H1 (cell line): ENCODE measurements around the gene FHDC1. TPM values are rescaled to one million over a fixed set of nuclear protein-coding genes. Genes with fewer than 3 reads are reported as not detected.

Experiments
- CTCF ChIA-PET: fragments of 300-600 bp; sonication (Branson Sonifier 250); formaldehyde crosslinking; loops from one replicate; lab custom pipeline; 2021; ENCODE audit not compliant: partially characterized antibody; lab: Charles Lee
- POLR2A ChIA-PET: fragments of 300-600 bp; sonication (Branson Sonifier 250); formaldehyde crosslinking; loops from one replicate; lab custom pipeline; 2021; ENCODE audit warnings: inconsistent platforms; ENCODE audit not compliant: partially characterized antibody; lab: Charles Lee
- DNase-seq, 2 experiments: peaks; one replicate each; pipeline versions ENCODE4 v3.0.0 to v3.0.0-alpha.2; 2010 to 2022; ENCODE audit warnings: low spot score in 2 of 2, low read depth in 1 of 2, mixed read lengths in 1 of 2
- FAIRE-seq: peaks from 2 replicates; lab custom pipeline; 2011; peaks lifted over from hg19 to GRCh38; lab: Jason Lieb, UNC
- H2AFZ ChIP-seq: 2 replicates; pipeline ENCODE4 v1.8.1; 2012; ENCODE audit warnings: low read length, inconsistent platforms
- H2AK5ac ChIP-seq: 2 replicates; pipeline ENCODE4 v1.6.1; 2013; ENCODE audit warnings: low read depth, low read length
- H2BK120ac ChIP-seq: replicated peaks from 2 replicates; pipeline ENCODE3; 2013; ENCODE audit warnings: low read depth, low read length, inconsistent platforms
- H2BK12ac ChIP-seq: 2 replicates; pipeline ENCODE4 v1.6.1; 2013; ENCODE audit warnings: low read depth, low read length
- H2BK15ac ChIP-seq: 2 replicates; pipeline ENCODE4 v1.6.1; 2013; ENCODE audit warnings: low read length
- H2BK20ac ChIP-seq: 2 replicates; pipeline ENCODE4 v1.6.1; 2013; ENCODE audit warnings: low read length
- H2BK5ac ChIP-seq: 2 replicates; pipeline ENCODE4 v1.6.1; 2013; ENCODE audit warnings: low read depth, low read length
- H3K14ac ChIP-seq: 2 replicates; pipeline ENCODE4 v1.6.1; 2013; ENCODE audit warnings: inconsistent platforms; ENCODE audit not compliant: insufficient read length
- H3K18ac ChIP-seq: 2 replicates; pipeline ENCODE4 v1.6.1; 2013; ENCODE audit warnings: low read length; ENCODE audit errors: extremely low read depth
- H3K23ac ChIP-seq: 2 replicates; pipeline ENCODE4 v1.6.1; 2013; ENCODE audit warnings: inconsistent platforms; ENCODE audit not compliant: insufficient read length
- H3K23me2 ChIP-seq: 2 replicates; pipeline ENCODE4 v1.6.1; 2013; ENCODE audit warnings: low read depth, low read length
- H3K27ac ChIP-seq: 2 replicates; pipeline ENCODE4 v1.6.1; 2011; ENCODE audit warnings: low read depth, low read length, inconsistent platforms
- H3K27me3 ChIP-seq, 4 experiments: replicated peaks in 1 of 4; 1 replicate in 1 of 4; 2 replicates in 3 of 4; pipeline versions ENCODE4 v1.6.1 to v1.8.1; 2011 to 2013; ENCODE audit warnings: low read length in 3 of 4, mild to moderate bottlenecking in 3 of 4, inconsistent platforms in 2 of 4, mixed read lengths in 2 of 4, moderate library complexity in 1 of 4; ENCODE audit not compliant: control insufficient read depth in 3 of 4, insufficient read depth in 3 of 4; ENCODE audit errors: extremely low read depth in 1 of 4
- H3K36me3 ChIP-seq, 4 experiments: 2 replicates each; pipeline versions ENCODE4 v1.6.1 to v1.8.1; 2011 to 2013; ENCODE audit warnings: mild to moderate bottlenecking in 4 of 4, low read length in 3 of 4, moderate library complexity in 2 of 4, control low read depth in 1 of 4, inconsistent platforms in 1 of 4; ENCODE audit not compliant: insufficient read depth in 4 of 4, control insufficient read depth in 2 of 4
- H3K4ac ChIP-seq: replicated peaks from 2 replicates; pipeline ENCODE3; 2013; ENCODE audit warnings: low read length, low read depth, mixed read lengths, inconsistent platforms; ENCODE audit not compliant: insufficient read length
- H3K4me1 ChIP-seq, 4 experiments: replicated peaks in 1 of 4; 1 replicate in 1 of 4; 2 replicates in 3 of 4; pipeline versions ENCODE4 v1.6.1 to v1.8.1; 2011 to 2013; ENCODE audit warnings: low read length in 3 of 4, inconsistent platforms in 2 of 4, mixed read lengths in 1 of 4; ENCODE audit not compliant: insufficient read depth in 4 of 4, control insufficient read depth in 3 of 4
- H3K4me2 ChIP-seq, 2 experiments: 2 replicates each; pipeline versions ENCODE4 v1.6.1 to v1.8.1; 2011 to 2013; ENCODE audit warnings: low read depth in 2 of 2, low read length in 2 of 2, control low read depth in 1 of 2, inconsistent platforms in 1 of 2, mild to moderate bottlenecking in 1 of 2; ENCODE audit not compliant: insufficient read depth in 1 of 2
- H3K4me3 ChIP-seq, 4 experiments: fragments of 200-600, 300-600 bp in 1 of 4; sonication (generic), shearing (Covaris generic), sonication (Bioruptor Twin) in 1 of 4; 2 replicates each; pipeline versions ENCODE4 v1.5.1 to v1.8.1; 2011 to 2016; ENCODE audit warnings: low read length in 4 of 4, low read depth in 3 of 4, control low read depth in 2 of 4, inconsistent platforms in 2 of 4, mild to moderate bottlenecking in 2 of 4, mixed read lengths in 1 of 4, moderate library complexity in 1 of 4; ENCODE audit not compliant: insufficient read depth in 2 of 4; ENCODE audit errors: extremely low read depth in 1 of 4
- H3K56ac ChIP-seq: replicated peaks from 2 replicates; pipeline ENCODE3; 2013; ENCODE audit warnings: low read depth, mild to moderate bottlenecking, mixed read lengths, low read length, inconsistent platforms; ENCODE audit not compliant: insufficient read length
- H3K79me1 ChIP-seq: 2 replicates; pipeline ENCODE4 v1.6.1; 2013; ENCODE audit warnings: low read depth, low read length, control low read depth
- H3K79me2 ChIP-seq, 2 experiments: 2 replicates each; pipeline versions ENCODE4 v1.6.1 to v1.8.1; 2012 to 2013; ENCODE audit warnings: low read length in 2 of 2, mild to moderate bottlenecking in 2 of 2, inconsistent platforms in 1 of 2; ENCODE audit not compliant: insufficient read depth in 2 of 2, control insufficient read depth in 1 of 2
- H3K9ac ChIP-seq, 4 experiments: replicated peaks in 1 of 4; 1 replicate in 1 of 4; 2 replicates in 3 of 4; pipeline versions ENCODE4 v1.6.1 to v1.8.1; 2011 to 2013; ENCODE audit warnings: low read depth in 3 of 4, low read length in 3 of 4, control low read depth in 2 of 4, mild to moderate bottlenecking in 2 of 4, moderate library complexity in 2 of 4, inconsistent platforms in 1 of 4; ENCODE audit errors: extremely low read depth in 1 of 4
- H3K9me3 ChIP-seq, 2 experiments: 2 replicates each; pipeline versions ENCODE4 v1.6.1 to v1.8.1; 2012 to 2013; ENCODE audit warnings: mild to moderate bottlenecking in 2 of 2, moderate library complexity in 2 of 2, control low read depth in 1 of 2, inconsistent platforms in 1 of 2, low read depth in 1 of 2, low read length in 1 of 2, mixed read lengths in 1 of 2; ENCODE audit not compliant: insufficient read depth in 2 of 2
- H4K20me1 ChIP-seq, 2 experiments: replicated peaks in 1 of 2; 2 replicates each; pipeline versions ENCODE3 to v1.8.1; 2011 to 2013; ENCODE audit warnings: inconsistent platforms in 2 of 2, low read length in 2 of 2, mild to moderate bottlenecking in 1 of 2; ENCODE audit not compliant: insufficient read depth in 2 of 2, control insufficient read depth in 1 of 2
- H4K5ac ChIP-seq: 2 replicates; pipeline ENCODE4 v1.6.1; 2013; ENCODE audit warnings: low read length, low read depth, mixed read lengths, inconsistent platforms; ENCODE audit not compliant: insufficient read length
- H4K8ac ChIP-seq: 2 replicates; pipeline ENCODE4 v1.8.0; 2013; ENCODE audit warnings: mild to moderate bottlenecking, moderate library complexity, low read length, inconsistent platforms; ENCODE audit not compliant: insufficient read depth; ENCODE audit errors: extremely low read depth
- H4K91ac ChIP-seq: replicated peaks from 2 replicates; pipeline ENCODE3; 2013; ENCODE audit warnings: low read length, mixed read lengths, inconsistent platforms; ENCODE audit not compliant: insufficient read length
- ASH2L ChIP-seq: fragments of 200-600, 300-600 bp; sonication (generic); IDR thresholded peaks from one replicate; pipeline ENCODE4 v1.7.1; 2017; ENCODE audit warnings: low read length
- CHD1 ChIP-seq: IDR thresholded peaks from 2 replicates; pipeline ENCODE4 v1.6.1; 2012; ENCODE audit warnings: low read depth, low read length, improper control_type of control experiment
- GTF2F1 ChIP-seq: IDR thresholded peaks from 2 replicates; pipeline ENCODE4 v1.6.1; 2012; ENCODE audit warnings: low read depth, low read length, improper control_type of control experiment, borderline replicate concordance
- HDAC2 ChIP-seq, 2 experiments: fragments of 300-600 bp in 1 of 2; sonication (generic) in 1 of 2; IDR thresholded peaks; 2 replicates each; pipeline ENCODE4 v1.6.1; 2011 to 2012; ENCODE audit warnings: low read depth in 2 of 2, low read length in 2 of 2, mild to moderate bottlenecking in 2 of 2, moderate library complexity in 2 of 2, borderline replicate concordance in 1 of 2, inconsistent platforms in 1 of 2
- MAX ChIP-seq: IDR thresholded peaks from 2 replicates; pipeline ENCODE4 v1.6.1; 2012; ENCODE audit warnings: inconsistent platforms
- RBBP5 ChIP-seq: IDR thresholded peaks from 2 replicates; pipeline ENCODE4 v1.7.1; 2012; ENCODE audit warnings: low read depth, mild to moderate bottlenecking, inconsistent platforms, low read length, moderate library complexity, borderline replicate concordance
- SRF ChIP-seq: IDR thresholded peaks from 2 replicates; pipeline ENCODE4 v1.6.1; 2011; ENCODE audit warnings: mild to moderate bottlenecking, low read depth, low read length, moderate library complexity
- ZNF274 ChIP-seq: IDR thresholded peaks from 2 replicates; pipeline ENCODE4 v1.7.0; 2012; ENCODE audit warnings: low read length, borderline replicate concordance; ENCODE audit errors: extremely low read depth
- whole genome bisulfite sequencing, 2 experiments: shearing (Covaris generic) in 1 of 2; methylation state at CpG; one replicate each; pipeline versions ENCODE4 v1.1.6 to v1.1.7; 2013 to 2015; ENCODE audit warnings: low lambda C conversion rate in 2 of 2, mixed read lengths in 2 of 2, inconsistent platforms in 1 of 2, low coverage in 1 of 2, missing lambda C conversion rate in 1 of 2; ENCODE audit not compliant: insufficient replicate concordance in 2 of 2, insufficient coverage in 1 of 2, insufficient read length in 1 of 2; ENCODE audit errors: extremely low coverage in 1 of 2, missing lambda C conversion rate in 1 of 2; 5-methylcytosine and 5-hydroxymethylcytosine counted together
- polyA plus RNA-seq, 7 experiments: library from polyadenylated mRNA; depleted of rRNA in 3 of 7; stranded (reverse) in 5 of 7; unstranded in 2 of 7; fragments of >200 nt in 5 of 7; fragments of 200-250 nt in 2 of 7; gene quantifications; 1 replicate in 5 of 7; 2 replicates in 1 of 7; 4 replicates in 1 of 7; pipeline versions ENCODE4 v1.2.1 to v1.2.3, GENCODE V29; 2011 to 2013; ENCODE audit warnings: missing spikeins in 2 of 7, mixed read lengths in 2 of 7
- total RNA-seq: library from RNA; stranded (reverse); fragmentation: NEBNext Ultra II Directional; extraction: Animal tissue kit (Norgen Biotek cat#: 25700); gene quantifications from 2 replicates; pipeline ENCODE4 v1.2.1, GENCODE V29; 2021

Gene FHDC1
- total and polyA plus RNA-seq, 2 of the 8 experiments (the other 6 are each of a cell fraction or from before 2014, with no cell fraction given) = 6.4 to 28.6 TPM

GRCh38 chr4:152997288-152997687, 61.2 kb downstream of the FHDC1 start:
- H3K4me1 ChIP-seq = peaks cover 0 to 12% (median 7%) of the 10 kb centered on the region in 4 experiments; a peak in 3 of 7 replicates
- no peak for FAIRE-seq

More at GRCh38 chr4:152997288-152997687, 61.2 kb downstream of the FHDC1 start:
- no peak overlapping the region for H4K8ac ChIP-seq
- no peak overlapping the region for H3K18ac ChIP-seq
- H3K27ac ChIP-seq = no peak overlapping the region
- H2BK120ac ChIP-seq = no peak overlapping the region
- POLR2A ChIA-PET = interaction anchor here (1.3 to 1.6 kb wide), 2 partner anchors 13 to 133 kb away, joined by 3 to 4 read pairs; no protein-coding TSS in a partner anchor
- no peaks in the 10 kb centered on the region for H3K79me1 ChIP-seq
- no peak overlapping the region for H2AFZ ChIP-seq
- no peak overlapping the region for H2BK12ac ChIP-seq
- CTCF ChIA-PET = interaction anchor here (0.9 to 2.2 kb wide), 6 partner anchors 13 to 1195 kb away, joined by 3 to 5 read pairs (median 4); partner anchors contain the start of gene FHDC1
- H4K20me1 ChIP-seq = no peaks in the 10 kb centered on the region
- no peak overlapping the region for H2BK15ac ChIP-seq
- no peaks in the 10 kb centered on the region; a peak in 1 of 7 replicates for H3K27me3 ChIP-seq
- H4K5ac ChIP-seq = no peak overlapping the region
- H3K23me2 ChIP-seq = no peaks in the 10 kb centered on the region
- H3K23ac ChIP-seq = no peak overlapping the region
- H3K4me3 ChIP-seq = no peak overlapping the region
- DNase-seq = no peak
- no peak overlapping the region for H3K9ac ChIP-seq
- H2AK5ac ChIP-seq = no peak overlapping the region
- H3K9me3 ChIP-seq = no peaks in the 10 kb centered on the region
- H3K4me2 ChIP-seq = no peak overlapping the region
- H3K79me2 ChIP-seq = no peaks in the 10 kb centered on the region
- no peak overlapping the region for H3K14ac ChIP-seq
- no peak overlapping the region for H2BK20ac ChIP-seq
- no peak overlapping the region; the same call in 1 of the 2 replicates for H2BK5ac ChIP-seq
- H3K4ac ChIP-seq = no peak overlapping the region
- no peak for TF ChIP-seq SRF
- no peak for TF ChIP-seq CHD1
- TF ChIP-seq ASH2L = no peak
- no peak for TF ChIP-seq MAX
- no peak for TF ChIP-seq RBBP5
- no peak for TF ChIP-seq ZNF274
- no peak for TF ChIP-seq GTF2F1
- no peak for TF ChIP-seq HDAC2 (IDR thresholded peaks at IDR 0.05; ENCODE audit: borderline replicate concordance in 1 of 2, low read depth in 2 of 2, low read length in 2 of 2)
- TF ChIP-seq, all 59 proteins: peak for 0
- H4K91ac ChIP-seq = no peak overlapping the region
- 90% methylated on average over 5 of the region's 5 CpGs; no CpG with 5 or more reads in 1 of the 2 experiments for WGBS, 2 experiments
- no peak overlapping the region for H3K56ac ChIP-seq
- no peaks in the 10 kb centered on the region for H3K36me3 ChIP-seq
